Activated CD8-positive, alpha-beta memory T cell treated with anti-CD3 and anti-CD28 coated beads, Interleukin-2, amount 50 U/mL, for 48 hours (primary cell): ENCODE results near the gene MXRA5.
"Not testable (repeated sequence)": the region's sequence is repeated elsewhere in the genome, so short reads cannot be mapped to it uniquely, and the experiment has no call there.

Source experiments
- DNase-seq: peaks from one replicate; pipeline ENCODE4 v3.0.0-alpha.2; 2020

The MXRA5 gene, protein sequence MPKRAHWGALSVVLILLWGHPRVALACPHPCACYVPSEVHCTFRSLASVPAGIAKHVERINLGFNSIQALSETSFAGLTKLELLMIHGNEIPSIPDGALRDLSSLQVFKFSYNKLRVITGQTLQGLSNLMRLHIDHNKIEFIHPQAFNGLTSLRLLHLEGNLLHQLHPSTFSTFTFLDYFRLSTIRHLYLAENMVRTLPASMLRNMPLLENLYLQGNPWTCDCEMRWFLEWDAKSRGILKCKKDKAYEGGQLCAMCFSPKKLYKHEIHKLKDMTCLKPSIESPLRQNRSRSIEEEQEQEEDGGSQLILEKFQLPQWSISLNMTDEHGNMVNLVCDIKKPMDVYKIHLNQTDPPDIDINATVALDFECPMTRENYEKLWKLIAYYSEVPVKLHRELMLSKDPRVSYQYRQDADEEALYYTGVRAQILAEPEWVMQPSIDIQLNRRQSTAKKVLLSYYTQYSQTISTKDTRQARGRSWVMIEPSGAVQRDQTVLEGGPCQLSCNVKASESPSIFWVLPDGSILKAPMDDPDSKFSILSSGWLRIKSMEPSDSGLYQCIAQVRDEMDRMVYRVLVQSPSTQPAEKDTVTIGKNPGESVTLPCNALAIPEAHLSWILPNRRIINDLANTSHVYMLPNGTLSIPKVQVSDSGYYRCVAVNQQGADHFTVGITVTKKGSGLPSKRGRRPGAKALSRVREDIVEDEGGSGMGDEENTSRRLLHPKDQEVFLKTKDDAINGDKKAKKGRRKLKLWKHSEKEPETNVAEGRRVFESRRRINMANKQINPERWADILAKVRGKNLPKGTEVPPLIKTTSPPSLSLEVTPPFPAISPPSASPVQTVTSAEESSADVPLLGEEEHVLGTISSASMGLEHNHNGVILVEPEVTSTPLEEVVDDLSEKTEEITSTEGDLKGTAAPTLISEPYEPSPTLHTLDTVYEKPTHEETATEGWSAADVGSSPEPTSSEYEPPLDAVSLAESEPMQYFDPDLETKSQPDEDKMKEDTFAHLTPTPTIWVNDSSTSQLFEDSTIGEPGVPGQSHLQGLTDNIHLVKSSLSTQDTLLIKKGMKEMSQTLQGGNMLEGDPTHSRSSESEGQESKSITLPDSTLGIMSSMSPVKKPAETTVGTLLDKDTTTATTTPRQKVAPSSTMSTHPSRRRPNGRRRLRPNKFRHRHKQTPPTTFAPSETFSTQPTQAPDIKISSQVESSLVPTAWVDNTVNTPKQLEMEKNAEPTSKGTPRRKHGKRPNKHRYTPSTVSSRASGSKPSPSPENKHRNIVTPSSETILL (N-terminal part only)

DNA sequence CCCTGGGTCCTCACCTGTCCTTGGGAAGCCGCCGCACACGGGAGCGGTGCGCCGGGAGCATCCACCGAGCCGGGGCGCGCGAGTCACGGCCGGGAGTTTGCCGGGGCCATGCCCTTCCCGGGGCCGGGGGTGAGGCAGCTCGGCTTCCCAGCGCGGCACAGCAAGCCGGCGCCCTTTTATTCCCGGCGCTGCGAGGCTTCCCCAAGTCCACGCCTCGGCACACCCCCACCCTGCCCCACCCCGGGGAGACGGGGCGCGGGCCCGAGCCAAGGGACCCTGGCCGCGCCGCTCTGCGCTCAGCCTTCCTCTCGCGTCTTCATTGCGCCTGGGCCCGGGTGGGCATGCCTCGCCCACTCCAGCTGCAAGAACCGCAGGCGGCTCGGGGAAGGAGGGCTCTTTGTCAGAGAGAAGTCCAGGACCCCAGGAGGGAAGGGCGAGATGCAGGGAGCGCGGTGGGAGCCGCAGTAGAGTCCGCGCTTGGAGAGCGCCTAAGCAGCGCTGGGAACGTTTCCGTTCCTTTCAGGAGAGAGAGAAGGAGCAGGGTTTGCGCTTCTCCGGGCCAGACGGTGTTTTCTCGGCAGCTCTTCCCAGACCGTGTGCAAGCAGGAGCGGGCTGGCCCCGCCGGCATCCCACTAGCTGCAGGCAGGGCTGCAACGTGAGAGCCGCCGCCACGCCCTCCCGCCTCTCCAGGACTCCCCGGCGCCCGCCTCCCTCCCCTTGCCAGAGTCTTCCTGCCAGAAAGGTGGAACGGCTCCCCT lies at the start of gene MXRA5:
Gene MXRA5, minus strand, starts transcription at position 152 of the 759 bp plus-strand sequence. CDS start 2,819 bp downstream, outside the sequence.
- DNase-seq, result no peak

- DNase-seq, result no peak
These were observed 47.2 kb upstream of the MXRA5 start for GRCh38 chrX:3393581-3394111.

DNA sequence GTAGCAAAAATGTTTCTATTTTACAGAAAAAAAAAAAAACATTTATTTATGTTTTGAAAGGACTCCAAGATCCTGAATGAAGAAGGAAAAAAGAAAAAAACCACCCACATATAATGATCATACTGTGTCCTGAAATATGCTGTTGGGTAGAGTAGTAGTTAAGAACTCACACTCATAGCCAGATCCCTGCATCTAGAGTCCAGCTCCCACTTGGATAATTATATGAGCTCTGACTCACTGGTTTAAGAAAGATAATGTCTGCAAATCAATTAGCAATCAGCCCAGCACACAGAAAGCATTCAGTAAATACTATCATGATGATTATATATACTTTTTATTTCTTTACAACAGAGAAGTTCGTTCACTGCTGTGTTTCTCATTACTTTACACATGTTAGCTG lies 46.7 kb upstream of the MXRA5 start:
- DNase-seq, result no peak

DNA sequence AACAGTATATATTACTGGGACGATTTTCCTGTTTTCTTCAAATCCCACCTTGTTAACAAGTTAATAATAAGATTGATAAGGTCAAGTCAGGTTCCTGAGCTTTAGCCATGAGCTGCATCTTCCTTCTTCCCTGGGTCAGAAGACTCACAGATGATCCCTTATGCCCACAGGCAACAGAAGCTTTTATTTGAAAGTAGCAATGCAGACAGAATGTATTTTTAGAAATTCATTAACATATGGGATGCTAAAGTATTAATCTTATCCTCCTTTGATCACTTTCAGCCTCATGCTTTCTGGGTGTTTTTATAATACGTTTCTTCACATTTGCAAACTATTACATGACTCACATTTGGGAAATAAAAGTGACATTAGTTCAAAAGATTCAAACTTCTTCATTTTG lies 42.0 kb upstream of the MXRA5 start:
- no peak for DNase-seq

DNA sequence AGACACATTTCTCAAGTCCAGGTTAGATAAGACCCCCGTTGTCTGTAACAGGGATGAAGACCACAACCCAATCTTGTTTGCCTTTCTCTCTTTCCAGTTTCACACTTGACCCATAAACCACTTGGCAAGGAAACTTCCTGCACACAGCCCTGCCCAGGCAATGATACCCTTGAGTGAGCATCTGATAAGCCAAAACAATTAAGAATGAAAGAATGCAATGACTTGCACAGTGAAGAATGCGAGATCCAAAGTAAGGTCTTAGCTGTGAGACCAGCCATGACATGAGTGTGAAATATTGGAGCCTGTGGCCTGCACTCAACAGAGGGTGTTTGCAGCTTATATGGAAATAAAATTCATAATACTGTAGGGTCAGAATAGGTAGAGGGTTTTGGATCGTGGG lies 37.9 kb upstream of the MXRA5 start:
- DNase-seq, result no peak

- no peak for DNase-seq
These were observed 34.2 kb upstream of the MXRA5 start for GRCh38 chrX:3380603-3381002.

GRCh38 chrX:3379111-3379510 lies 32.7 kb upstream of the MXRA5 start:
- DNase-seq, result no peak

DNA sequence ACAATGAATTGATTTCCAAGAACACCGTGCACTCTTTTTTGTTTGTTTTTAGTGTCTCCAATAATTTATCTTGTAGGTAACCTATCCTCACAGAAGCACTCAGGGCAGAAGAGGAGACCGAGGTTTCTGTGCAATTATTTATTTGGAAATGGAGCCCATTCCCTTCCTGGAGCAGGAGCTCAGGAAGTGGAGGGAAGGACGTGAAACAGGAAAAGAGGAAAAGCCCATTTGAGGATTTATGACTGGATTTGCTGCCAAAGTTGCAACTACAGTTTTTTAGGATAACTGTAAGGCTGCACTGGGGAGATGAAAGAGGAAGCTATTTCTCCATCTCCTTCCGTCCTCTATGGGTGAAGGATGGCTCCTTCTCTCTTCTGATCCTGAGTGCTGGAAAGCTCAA lies 31.7 kb upstream of the MXRA5 start:
- no peak for DNase-seq

DNA sequence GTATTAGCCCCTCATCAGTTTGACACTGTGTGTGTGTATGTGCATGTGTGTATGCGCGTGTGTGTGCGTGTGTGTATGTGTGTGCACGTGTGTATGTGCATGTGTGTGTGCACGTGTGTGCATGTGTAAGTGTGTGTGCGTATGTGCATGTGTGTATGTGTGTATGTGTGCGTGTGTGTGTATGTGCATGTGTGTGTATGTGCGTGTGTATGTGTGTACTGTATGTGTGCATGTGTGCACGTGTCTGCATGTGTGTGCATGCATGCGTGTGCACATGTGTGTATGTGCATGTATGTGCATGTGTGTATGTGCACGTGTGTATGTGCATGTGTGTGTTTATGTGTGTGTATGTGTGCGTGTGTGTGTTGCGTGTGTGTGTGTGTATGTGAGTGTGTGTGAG lies 31.1 kb upstream of the MXRA5 start:
- DNase-seq, result no peak

GRCh38 chrX:3375878-3376508 lies 29.5 kb upstream of the MXRA5 start:
- not testable (repeated sequence) for DNase-seq

- DNase-seq, result no peak
These were observed 27.8 kb upstream of the MXRA5 start for GRCh38 chrX:3374108-3374800.

GRCh38 chrX:3371163-3371562 lies 24.7 kb upstream of the MXRA5 start:
- no peak for DNase-seq

- no peak for DNase-seq
These were observed 24.2 kb upstream of the MXRA5 start for GRCh38 chrX:3370656-3371055.

- DNase-seq, result no peak
These were observed 16.5 kb upstream of the MXRA5 start for GRCh38 chrX:3362956-3363355.

GRCh38 chrX:3360881-3361280 lies 14.4 kb upstream of the MXRA5 start:
- DNase-seq, result no peak

DNA sequence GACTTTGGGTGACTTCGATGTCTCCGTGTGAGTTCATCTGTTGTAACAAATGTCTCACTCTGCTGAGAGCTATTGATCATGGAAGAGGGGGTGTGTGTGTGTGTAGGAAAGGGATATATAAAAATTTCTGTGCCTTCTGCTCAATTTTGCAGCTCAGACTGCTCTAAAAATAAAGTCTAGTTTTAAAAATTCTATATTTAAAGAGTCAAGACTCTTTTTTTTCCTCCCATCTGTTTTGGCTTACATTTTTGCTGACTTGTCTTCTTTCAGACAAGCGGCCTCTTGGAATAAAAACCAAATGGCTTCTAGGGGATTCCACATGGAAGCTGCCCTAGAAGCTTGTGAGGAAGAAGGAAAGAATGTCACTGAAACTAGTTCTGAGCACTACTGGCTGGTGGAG lies 6.3 kb upstream of the MXRA5 start:
- DNase-seq, result not testable (repeated sequence)

DNA sequence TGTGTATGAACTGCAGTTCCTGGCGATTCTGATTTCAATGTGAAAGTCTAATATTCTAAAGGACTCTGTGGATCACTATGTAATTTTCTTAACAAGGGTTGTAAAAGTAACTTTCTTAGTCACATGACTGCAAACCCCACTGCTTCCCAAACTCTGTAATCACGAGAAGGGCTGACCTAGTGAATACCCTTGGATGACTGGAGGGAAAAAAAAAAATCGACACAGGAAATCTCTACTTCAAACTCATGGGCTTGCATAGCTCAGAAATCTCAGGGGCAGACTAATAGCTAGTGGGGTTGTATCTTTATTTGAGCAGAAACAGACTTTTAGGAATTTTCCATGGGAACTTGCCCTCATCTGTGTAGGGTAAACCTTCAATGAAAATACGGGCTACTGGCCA lies 4.8 kb upstream of the MXRA5 start:
- DNase-seq, result no peak

DNA sequence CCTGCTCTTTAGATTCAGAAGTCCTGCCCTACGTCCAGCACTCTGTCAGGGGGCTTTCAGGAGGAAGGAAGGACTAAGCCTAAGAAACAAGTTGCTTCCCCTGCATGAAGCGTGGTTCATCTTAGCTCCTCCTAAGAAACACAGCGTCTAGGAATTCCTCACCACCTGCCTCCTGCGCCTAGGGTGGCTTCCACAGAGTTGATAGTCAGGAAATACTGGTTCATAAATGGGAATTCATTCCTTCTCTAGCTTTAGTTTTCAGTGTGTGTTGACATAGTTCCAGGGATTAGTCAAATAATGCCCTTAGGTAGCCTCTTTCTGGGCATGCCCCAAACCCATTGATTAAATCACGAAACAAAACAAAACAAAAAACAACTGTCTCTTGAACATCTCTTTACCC lies 1.7 kb upstream of the MXRA5 start:
- DNase-seq, result no peak

DNA sequence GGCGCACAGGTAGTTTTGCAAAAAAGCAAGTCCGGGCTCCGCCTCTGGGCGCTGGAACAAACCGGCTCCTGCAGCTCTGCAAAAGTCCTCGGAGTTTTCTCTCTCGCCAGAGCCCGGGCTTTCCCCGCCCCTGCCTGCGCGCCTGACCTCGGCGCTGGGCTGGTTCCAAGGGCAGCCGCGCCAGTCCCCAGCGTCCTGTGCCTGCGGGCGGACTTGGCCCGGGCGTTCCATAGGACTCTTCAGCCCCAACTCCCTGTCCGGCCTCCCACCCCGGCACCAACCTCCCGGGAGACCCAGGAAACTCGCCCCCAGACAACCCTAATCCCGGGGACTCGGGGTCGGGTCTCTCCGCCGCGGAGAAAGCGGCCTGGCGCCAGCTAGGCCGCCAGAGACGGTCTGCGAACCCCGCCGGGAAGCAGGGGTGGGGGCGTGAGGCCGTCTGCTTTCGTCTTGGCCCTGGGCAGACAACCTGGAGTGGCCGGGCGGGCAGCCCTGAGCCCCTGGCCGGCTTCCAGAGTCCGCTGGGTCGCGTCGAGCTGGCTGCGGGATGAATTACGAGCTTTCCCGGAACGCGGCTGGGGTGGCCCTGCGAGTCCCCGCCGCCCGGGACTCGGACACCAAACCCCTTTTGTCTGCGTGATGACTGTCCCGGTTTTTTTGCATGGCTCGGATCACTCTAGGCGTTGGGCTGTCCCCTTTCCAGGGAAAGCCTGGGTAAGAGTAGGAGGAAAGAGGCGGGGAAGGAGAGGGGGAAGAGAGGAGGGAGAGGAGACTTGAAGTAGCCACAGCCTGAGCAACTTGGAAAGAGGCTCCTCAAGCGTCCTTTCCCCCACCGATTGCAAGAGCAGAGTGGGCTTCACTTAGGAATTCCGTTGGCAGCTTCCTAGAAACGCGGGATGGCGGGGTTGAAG lies 916 bp downstream of the MXRA5 start:
- DNase-seq, result no peak

DNA sequence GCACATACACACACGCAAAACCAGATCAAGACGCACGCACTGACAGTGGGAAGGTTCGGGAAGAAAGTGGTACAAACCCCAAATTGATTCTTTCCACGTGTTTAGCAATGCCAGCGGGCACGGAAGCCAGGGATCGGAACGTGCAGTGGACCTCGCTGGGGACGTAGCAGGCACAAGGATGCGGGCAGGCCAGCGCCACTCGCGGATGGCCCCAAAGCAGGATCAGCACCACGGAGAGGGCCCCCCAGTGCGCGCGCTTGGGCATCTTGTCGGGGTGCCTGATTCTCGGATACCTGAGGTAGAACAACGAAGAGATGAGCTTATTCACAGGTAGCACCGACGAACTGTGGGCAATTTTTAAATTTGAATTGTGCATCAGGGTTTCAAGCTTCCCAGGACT lies 2.9 kb downstream of the MXRA5 start:
- not testable (repeated sequence) for DNase-seq
